DND-41 (cell line): ENCODE measurements around the gene TNC.

ENCODE experiments used
- EZH2 ChIP-seq: IDR thresholded peaks from 3 replicates; pipeline ENCODE4 v1.6.1; 2012; ENCODE audit warnings: borderline replicate concordance, low read depth, mild to moderate bottlenecking, moderate library complexity, low read length, inconsistent platforms; ENCODE audit not compliant: severe bottlenecking
- TF ChIP-seq, protein P1 (sequence below): IDR thresholded peaks from 2 replicates; pipeline ENCODE4 v1.5.1; 2012; ENCODE audit warnings: borderline replicate concordance, low read length, moderate library complexity, mild to moderate bottlenecking; ENCODE audit not compliant: poor library complexity, severe bottlenecking; ENCODE audit errors: extremely low read depth

DNA sequence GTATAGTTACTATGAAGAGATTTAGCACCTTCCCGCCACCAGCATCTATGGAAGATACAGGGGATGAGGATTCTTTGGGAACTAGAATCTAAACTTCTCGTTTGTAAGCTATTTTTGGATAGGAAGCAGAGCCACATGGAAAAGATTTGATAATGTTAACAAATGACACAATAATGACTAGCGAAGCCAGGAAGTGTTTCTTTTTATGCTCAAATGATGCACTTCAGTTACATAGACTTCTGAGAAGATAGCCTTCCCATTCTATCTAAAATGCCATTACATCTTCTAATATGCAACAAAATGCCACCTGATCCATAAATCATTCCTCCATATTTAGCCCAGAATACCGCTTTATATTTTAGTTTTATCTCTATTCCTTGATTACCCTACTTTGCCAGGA is 17.0 kb upstream of the TNC start:
- TF ChIP-seq, protein P1, sequence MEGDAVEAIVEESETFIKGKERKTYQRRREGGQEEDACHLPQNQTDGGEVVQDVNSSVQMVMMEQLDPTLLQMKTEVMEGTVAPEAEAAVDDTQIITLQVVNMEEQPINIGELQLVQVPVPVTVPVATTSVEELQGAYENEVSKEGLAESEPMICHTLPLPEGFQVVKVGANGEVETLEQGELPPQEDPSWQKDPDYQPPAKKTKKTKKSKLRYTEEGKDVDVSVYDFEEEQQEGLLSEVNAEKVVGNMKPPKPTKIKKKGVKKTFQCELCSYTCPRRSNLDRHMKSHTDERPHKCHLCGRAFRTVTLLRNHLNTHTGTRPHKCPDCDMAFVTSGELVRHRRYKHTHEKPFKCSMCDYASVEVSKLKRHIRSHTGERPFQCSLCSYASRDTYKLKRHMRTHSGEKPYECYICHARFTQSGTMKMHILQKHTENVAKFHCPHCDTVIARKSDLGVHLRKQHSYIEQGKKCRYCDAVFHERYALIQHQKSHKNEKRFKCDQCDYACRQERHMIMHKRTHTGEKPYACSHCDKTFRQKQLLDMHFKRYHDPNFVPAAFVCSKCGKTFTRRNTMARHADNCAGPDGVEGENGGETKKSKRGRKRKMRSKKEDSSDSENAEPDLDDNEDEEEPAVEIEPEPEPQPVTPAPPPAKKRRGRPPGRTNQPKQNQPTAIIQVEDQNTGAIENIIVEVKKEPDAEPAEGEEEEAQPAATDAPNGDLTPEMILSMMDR = no peak
- TF ChIP-seq EZH2 = no peak
